ENCODE measurements around the gene PALD1. TPM values are rescaled to one million over a fixed set of nuclear protein-coding genes. Genes with fewer than 3 reads are reported as not detected.

PALD1 gene
- polyA plus RNA-seq, 1 of the 3 experiments (the other 2 are of a cell fraction): 0.16 TPM

DNA sequence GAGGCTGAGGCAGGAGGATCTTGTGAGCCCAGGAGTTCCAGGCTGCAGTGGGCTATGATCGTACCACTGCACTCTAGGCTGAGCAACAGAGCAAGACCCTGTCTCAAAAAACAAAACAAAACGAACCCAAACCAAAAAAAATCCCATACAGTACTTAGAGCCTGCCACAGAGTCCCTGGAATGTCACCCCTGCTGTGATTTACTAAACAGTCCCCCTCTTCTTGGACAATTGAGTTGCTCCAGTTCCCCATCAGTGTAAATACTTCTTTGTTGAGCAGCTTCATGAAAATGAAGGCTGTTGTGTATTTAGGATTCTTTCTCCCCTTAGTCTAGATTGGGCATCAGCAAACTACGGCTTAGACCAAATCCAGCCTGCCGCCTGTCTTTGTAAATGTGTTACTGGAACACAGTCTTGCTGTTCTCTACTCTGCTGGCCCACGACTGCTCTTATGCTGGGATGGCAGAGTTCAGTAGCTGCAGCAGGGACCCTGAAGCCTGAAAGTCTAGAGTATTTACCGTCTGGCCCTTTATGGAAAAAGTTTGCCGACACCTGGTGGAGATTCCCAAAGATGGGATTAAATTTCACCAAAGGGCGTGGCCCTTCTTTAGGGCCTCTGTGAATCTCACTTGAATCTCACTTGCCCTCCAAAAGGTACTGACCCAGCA is 57.8 kb downstream of the PALD1 start (continued):
- TF ChIP-seq TAF1 (IDR thresholded peaks at IDR 0.05; ENCODE audit: borderline replicate concordance, low read depth, low read length) (no peak), FOSL2 (IDR thresholded peaks at IDR 0.05; ENCODE audit: borderline replicate concordance, low read depth) (no peak), ELF1 (IDR thresholded peaks at IDR 0.05) (no peak), CTCF (IDR thresholded peaks at IDR 0.05) (no peak), SIN3A (IDR thresholded peaks at IDR 0.05; ENCODE audit: borderline replicate concordance, low read depth, low read length) (no peak), POLR2AphosphoS5 (IDR thresholded peaks at IDR 0.05; ENCODE audit: low read depth, low read length) (no peak), RAD21 (IDR thresholded peaks at IDR 0.05; ENCODE audit: low read length) (no peak), FOXM1 (IDR thresholded peaks at IDR 0.05; ENCODE audit: low read depth) (no peak)

DNA sequence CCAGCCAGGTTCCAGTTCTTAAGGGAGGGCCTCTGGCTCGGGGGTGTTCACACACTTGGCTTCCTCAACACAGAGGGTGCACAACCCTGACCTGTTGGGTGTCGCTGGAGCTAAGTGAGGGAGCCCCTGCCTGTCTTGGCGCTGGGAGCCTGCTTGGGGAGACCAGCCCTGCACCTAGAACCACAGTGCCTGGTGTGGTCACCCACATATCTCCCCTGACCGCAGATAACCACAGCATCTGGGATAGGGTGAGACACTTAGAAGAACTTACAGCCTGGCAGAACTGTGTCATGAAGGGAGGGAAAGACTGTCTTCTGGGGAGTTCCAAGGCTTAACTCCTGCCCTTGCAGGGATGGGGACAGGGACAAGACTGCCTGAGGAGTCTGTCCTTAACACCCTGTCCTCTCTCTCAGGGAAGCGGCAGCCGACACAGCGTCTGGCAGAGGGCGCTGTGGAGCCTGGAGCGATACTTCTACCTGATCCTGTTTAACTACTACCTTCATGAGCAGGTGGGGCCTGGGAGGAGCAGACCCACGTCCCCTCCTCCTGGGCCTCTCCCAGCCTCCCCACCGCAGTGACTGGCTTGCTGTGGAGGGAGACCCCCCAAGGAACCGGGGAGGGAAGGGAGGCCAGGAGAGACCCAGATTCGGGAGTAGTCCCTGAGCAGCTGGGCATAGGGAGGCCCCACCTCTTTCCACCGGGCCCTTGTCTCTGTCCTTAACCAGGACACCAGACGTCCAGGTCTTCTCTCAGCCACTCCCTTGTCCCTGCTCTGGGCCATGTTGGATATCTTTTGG is 59.0 kb downstream of the PALD1 start:
- POLR2A ChIA-PET: no interaction called here
- no peak for DNase-seq
- no peak overlapping the region; a peak in 1 of 4 replicates for H3K4me3 ChIP-seq (ENCODE audit: low read depth in 2 of 2, low read length in 1 of 2)
- no peaks in the 10 kb centered on the region for H3K9me3 ChIP-seq
- H3K27me3 ChIP-seq (ENCODE audit: insufficient read depth): 0 out of 2 replicates have a peak, but pooled peaks cover 5% of the 10 kb centered on the region
- H3F3A ChIP-seq (replicated peaks; ENCODE audit: insufficient read depth): no peaks in the 10 kb centered on the region
- H3K9ac ChIP-seq: no peak overlapping the region
- TF ChIP-seq MAX (IDR thresholded peaks at IDR 0.05; ENCODE audit: low read depth): no peak
- no peak for TF ChIP-seq MEF2A (IDR thresholded peaks at IDR 0.05; ENCODE audit: borderline replicate concordance, low read depth)
- TF ChIP-seq RAD21 (IDR thresholded peaks at IDR 0.05; ENCODE audit: low read length): 0 out of 2 replicates have a peak, but pooled peaks have one; percentile 11
- no peak for TF ChIP-seq RFX5 (IDR thresholded peaks at IDR 0.05; ENCODE audit: low read length)
- no peak for TF ChIP-seq RCOR1 (IDR thresholded peaks at IDR 0.05; ENCODE audit: low read length)
- TF ChIP-seq FOXM1 (IDR thresholded peaks at IDR 0.05; ENCODE audit: low read depth): no peak
- no peak for TF ChIP-seq JUND (IDR thresholded peaks at IDR 0.05)
- TF ChIP-seq CHD2 (IDR thresholded peaks at IDR 0.05; ENCODE audit: low read length, partially characterized antibody): no peak
- no peak for TF ChIP-seq IRF3 (IDR thresholded peaks at IDR 0.05; ENCODE audit: low read depth, low read length)
- TF ChIP-seq SMC3 (IDR thresholded peaks at IDR 0.05; ENCODE audit: low read depth, low read length): peak; percentile 28; the same call in 1 of the 2 replicates
- no peak for TF ChIP-seq GABPA (IDR thresholded peaks at IDR 0.05; ENCODE audit: low read depth)
- no peak for TF ChIP-seq MXI1 (IDR thresholded peaks at IDR 0.05; ENCODE audit: low read depth, low read length)
- TF ChIP-seq ZBTB33 (IDR thresholded peaks at IDR 0.05; ENCODE audit: borderline replicate concordance, low read depth): no peak
- TF ChIP-seq CTCF (IDR thresholded peaks at IDR 0.05): peak; percentile 48
- 65% methylated on average over 11 of the region's 15 CpGs for WGBS (ENCODE audit: low lambda C conversion rate)
- no peaks in the 10 kb centered on the region for H3K79me2 ChIP-seq (ENCODE audit: insufficient read depth)
- H4K20me1 ChIP-seq (ENCODE audit: insufficient read depth): no peaks in the 10 kb centered on the region
- CTCF ChIA-PET: interaction anchor here (0.7 to 12.2 kb wide), 10 partner anchors 9 to 366 kb away, joined by 3 to 190 read pairs (median 4); no protein-coding TSS in a partner anchor
- no peaks in the 10 kb centered on the region for H3K9me2 ChIP-seq
- no peak overlapping the region for H2AFZ ChIP-seq (ENCODE audit: low read depth)
- H3K4me2 ChIP-seq: no peak overlapping the region
- no peaks in the 10 kb centered on the region for H3K4me1 ChIP-seq (ENCODE audit: control insufficient read depth in 1 of 2, insufficient read depth in 2 of 2, low read depth in 1 of 2, low read length in 1 of 2)
- no peaks in the 10 kb centered on the region for H3K36me3 ChIP-seq (replicated peaks in 1 of 2; ENCODE audit: control insufficient read depth in 1 of 2, insufficient read depth in 2 of 2, low read length in 1 of 2)
- H3K27ac ChIP-seq (ENCODE audit: low read depth in 2 of 2, low read length in 1 of 2): no peak overlapping the region

Data from SK-N-SH (cell line).